Lower leg skin (tissue), 3 donors: ENCODE results near the gene SRD5A1.

Experiments used
- CTCF ChIP-seq, 3 donors: fragments of 450-650 bp; IDR thresholded peaks; one replicate each; pipeline ENCODE4 v1.5.1; 2016; ENCODE audit warnings: antibody characterized with exemption in 3 of 3, mild to moderate bottlenecking in 3 of 3, moderate library complexity in 2 of 3
- POLR2A ChIP-seq, 2 donors: fragments of 450-650 bp; IDR thresholded peaks; one replicate each; pipeline ENCODE4 v1.6.1; 2016 to 2017; ENCODE audit warnings: antibody characterized with exemption in 2 of 2, mild to moderate bottlenecking in 1 of 2, moderate library complexity in 1 of 2

DNA sequence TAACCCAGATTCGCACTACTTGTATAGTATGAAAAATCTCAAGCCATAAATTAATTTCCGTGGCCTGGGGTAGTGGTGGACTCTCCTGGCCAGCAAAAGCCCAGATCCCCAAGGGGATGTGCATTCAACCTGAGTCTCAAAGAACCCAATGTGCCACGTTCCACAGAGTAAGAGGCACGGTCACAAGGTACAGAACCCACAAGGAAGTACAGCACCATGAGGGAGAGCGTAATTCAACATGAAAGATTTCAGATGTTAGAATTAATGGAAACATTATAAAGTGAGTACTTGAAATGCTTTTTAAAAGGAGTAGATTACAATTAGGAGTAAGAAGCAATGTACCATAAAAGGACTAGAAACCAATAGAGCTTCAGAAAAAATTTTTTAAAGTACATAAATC, 23.4 kb downstream of the SRD5A1 start:
- no peak for TF ChIP-seq CTCF (IDR thresholded peaks at IDR 0.05)
- no peak for TF ChIP-seq POLR2A (IDR thresholded peaks at IDR 0.05)
